Ishikawa (cell line): ENCODE data around the gene OAS3.

Source experiments
- CEBPB ChIP-seq: IDR thresholded peaks from 2 replicates; pipeline ENCODE4 v1.6.1; 2012
- CREB1 ChIP-seq: IDR thresholded peaks from 2 replicates; pipeline ENCODE4 v1.6.1; 2012; ENCODE audit warnings: low read depth
- EGR1 ChIP-seq: IDR thresholded peaks from 2 replicates; pipeline ENCODE4 v1.6.1; 2012
- EP300 ChIP-seq: IDR thresholded peaks from 2 replicates; pipeline ENCODE4 v1.6.1; 2012; ENCODE audit warnings: borderline replicate concordance
- FOXM1 ChIP-seq: IDR thresholded peaks from 2 replicates; pipeline ENCODE4 v1.6.1; 2012; ENCODE audit warnings: low read depth, borderline replicate concordance
- NFIC ChIP-seq: IDR thresholded peaks from 2 replicates; pipeline ENCODE4 v1.6.1; 2012
- RAD21 ChIP-seq: IDR thresholded peaks from 2 replicates; pipeline ENCODE4 v1.6.1; 2012; ENCODE audit warnings: low read depth
- TAF1 ChIP-seq: IDR thresholded peaks from 2 replicates; pipeline ENCODE4 v1.6.1; 2012; ENCODE audit warnings: low read depth, mild to moderate bottlenecking
- TCF12 ChIP-seq: IDR thresholded peaks from 2 replicates; pipeline ENCODE4 v1.6.1; 2012; ENCODE audit warnings: low read depth
- TEAD4 ChIP-seq: IDR thresholded peaks from 2 replicates; pipeline ENCODE4 v1.6.1; 2012
- YY1 ChIP-seq: IDR thresholded peaks from 2 replicates; pipeline ENCODE4 v1.6.1; 2012; ENCODE audit warnings: low read depth
- ZBTB7A ChIP-seq: IDR thresholded peaks from 2 replicates; pipeline ENCODE4 v1.6.1; 2012; ENCODE audit warnings: low read depth
- TF ChIP-seq, protein P1 (sequence below): IDR thresholded peaks from 2 replicates; pipeline ENCODE4 v1.6.1; 2012
- TF ChIP-seq, protein P2 (sequence below): IDR thresholded peaks from 2 replicates; pipeline ENCODE4 v1.6.1; 2012; ENCODE audit warnings: low read depth, mild to moderate bottlenecking
- TF ChIP-seq, protein P3 (sequence below): IDR thresholded peaks from 2 replicates; pipeline ENCODE4 v1.6.1; 2012

Gene OAS3

DNA sequence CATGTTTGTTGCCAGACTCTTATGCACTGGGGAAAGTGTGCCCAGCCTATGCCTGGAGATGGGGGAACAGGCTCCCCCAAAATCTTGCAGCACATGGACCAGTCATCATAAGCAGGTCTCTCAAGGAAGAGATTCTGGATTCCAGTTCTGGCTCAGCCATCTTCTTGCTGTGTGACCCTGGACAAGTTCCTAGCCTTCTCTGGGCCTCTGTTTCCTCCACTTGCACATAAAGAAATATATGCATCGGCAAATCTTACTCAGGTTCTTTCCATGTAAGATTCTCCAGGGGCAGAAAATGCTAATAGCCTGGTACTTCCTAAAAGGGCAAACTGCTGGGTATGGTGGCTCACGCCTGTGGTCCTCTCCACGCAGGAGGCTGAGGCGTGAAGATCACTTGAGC lies 7.2 kb downstream of the OAS3 start:
- TF ChIP-seq FOXM1, result no peak
- TF ChIP-seq, protein P1, sequence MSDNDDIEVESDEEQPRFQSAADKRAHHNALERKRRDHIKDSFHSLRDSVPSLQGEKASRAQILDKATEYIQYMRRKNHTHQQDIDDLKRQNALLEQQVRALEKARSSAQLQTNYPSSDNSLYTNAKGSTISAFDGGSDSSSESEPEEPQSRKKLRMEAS, result no peak
- no peak for TF ChIP-seq EP300
- TF ChIP-seq YY1, result no peak
- no peak for TF ChIP-seq EGR1

DNA sequence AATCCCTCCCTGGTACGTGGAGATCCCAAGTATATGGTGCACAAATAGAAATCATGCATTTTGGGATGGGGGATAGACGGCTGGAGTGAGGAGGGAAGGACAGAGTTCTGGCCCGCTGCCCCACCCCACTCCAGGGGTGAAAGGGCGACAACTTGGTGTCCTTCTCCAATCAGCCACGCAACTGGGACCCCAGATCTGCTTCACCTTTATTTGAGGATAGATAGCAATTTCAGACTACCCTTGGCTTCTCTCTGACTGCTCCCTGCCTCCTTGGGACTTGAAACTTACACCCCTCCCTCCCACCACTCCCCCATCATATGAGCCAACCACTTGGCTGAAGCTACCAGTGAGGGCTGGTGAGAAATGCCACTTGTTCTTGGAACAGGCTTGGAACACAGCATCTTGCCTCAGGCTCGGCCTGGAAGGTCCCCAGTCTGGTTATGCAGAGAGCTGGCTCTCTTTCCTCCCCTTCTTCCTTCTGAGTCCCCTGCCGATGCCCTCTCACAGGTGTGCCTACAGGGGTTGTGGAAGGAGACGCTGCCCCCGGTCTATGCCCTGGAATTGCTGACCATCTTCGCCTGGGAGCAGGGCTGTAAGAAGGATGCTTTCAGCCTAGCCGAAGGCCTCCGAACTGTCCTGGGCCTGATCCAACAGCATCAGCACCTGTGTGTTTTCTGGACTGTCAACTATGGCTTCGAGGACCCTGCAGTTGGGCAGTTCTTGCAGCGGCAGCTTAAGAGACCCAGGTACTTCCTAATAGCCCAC lies 8.1 kb downstream of the OAS3 start:
- TF ChIP-seq, protein P1, result no peak
- no peak for TF ChIP-seq EGR1
- TF ChIP-seq, protein P2, sequence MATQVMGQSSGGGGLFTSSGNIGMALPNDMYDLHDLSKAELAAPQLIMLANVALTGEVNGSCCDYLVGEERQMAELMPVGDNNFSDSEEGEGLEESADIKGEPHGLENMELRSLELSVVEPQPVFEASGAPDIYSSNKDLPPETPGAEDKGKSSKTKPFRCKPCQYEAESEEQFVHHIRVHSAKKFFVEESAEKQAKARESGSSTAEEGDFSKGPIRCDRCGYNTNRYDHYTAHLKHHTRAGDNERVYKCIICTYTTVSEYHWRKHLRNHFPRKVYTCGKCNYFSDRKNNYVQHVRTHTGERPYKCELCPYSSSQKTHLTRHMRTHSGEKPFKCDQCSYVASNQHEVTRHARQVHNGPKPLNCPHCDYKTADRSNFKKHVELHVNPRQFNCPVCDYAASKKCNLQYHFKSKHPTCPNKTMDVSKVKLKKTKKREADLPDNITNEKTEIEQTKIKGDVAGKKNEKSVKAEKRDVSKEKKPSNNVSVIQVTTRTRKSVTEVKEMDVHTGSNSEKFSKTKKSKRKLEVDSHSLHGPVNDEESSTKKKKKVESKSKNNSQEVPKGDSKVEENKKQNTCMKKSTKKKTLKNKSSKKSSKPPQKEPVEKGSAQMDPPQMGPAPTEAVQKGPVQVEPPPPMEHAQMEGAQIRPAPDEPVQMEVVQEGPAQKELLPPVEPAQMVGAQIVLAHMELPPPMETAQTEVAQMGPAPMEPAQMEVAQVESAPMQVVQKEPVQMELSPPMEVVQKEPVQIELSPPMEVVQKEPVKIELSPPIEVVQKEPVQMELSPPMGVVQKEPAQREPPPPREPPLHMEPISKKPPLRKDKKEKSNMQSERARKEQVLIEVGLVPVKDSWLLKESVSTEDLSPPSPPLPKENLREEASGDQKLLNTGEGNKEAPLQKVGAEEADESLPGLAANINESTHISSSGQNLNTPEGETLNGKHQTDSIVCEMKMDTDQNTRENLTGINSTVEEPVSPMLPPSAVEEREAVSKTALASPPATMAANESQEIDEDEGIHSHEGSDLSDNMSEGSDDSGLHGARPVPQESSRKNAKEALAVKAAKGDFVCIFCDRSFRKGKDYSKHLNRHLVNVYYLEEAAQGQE, result no peak
- TF ChIP-seq RAD21, result no peak
- TF ChIP-seq ZBTB7A, result no peak
- no peak for TF ChIP-seq TCF12
- TF ChIP-seq EP300, result no peak
- no peak for TF ChIP-seq CREB1
- TF ChIP-seq NFIC, result no peak
- no peak for TF ChIP-seq FOXM1
- TF ChIP-seq TAF1, result no peak
- no peak for TF ChIP-seq TEAD4
- TF ChIP-seq CEBPB, result no peak
- TF ChIP-seq YY1, result no peak
- TF ChIP-seq, protein P3, sequence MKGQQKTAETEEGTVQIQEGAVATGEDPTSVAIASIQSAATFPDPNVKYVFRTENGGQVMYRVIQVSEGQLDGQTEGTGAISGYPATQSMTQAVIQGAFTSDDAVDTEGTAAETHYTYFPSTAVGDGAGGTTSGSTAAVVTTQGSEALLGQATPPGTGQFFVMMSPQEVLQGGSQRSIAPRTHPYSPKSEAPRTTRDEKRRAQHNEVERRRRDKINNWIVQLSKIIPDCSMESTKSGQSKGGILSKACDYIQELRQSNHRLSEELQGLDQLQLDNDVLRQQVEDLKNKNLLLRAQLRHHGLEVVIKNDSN, result no peak

DNA sequence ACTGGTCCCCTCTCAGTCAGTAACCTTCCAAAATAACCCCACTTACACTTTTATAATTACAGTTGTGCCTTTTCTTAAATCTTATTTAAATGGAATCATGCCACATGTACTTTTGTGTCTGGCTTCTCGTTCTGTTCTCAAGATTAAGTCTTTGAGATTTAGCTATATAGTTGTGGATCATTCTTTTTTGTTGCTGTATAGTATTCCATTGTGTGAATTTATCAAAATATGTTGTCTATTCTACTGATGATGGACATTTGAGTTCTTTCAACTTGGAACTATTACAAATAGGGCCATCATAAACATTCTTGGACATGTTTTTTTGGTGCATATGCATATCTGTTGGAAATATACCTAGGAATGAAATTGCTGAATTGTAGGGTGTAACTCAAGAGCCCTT lies 9.0 kb downstream of the OAS3 start:
- TF ChIP-seq TCF12 (no peak), ZBTB7A (no peak), RAD21 (no peak), CREB1 (no peak), TAF1 (no peak)
- TF ChIP-seq, protein P3, result no peak

DNA sequence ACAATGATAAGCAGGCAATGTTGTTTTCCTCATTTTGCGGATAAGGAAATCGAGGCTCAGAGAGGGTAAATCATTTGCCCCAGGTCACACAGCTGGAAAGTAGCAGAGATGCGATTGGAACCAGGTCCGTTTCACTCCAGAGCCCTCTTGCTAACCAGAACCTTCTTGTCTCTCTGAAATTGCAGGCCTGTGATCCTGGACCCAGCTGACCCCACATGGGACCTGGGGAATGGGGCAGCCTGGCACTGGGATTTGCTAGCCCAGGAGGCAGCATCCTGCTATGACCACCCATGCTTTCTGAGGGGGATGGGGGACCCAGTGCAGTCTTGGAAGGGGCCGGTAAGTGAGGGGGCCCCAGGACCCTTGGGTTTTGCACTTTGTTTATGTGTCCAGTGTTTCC lies 9.5 kb downstream of the OAS3 start:
- TF ChIP-seq, protein P3, result no peak
- no peak for TF ChIP-seq CREB1
- TF ChIP-seq, protein P1, result no peak
- TF ChIP-seq FOXM1, result no peak
- no peak for TF ChIP-seq NFIC

DNA sequence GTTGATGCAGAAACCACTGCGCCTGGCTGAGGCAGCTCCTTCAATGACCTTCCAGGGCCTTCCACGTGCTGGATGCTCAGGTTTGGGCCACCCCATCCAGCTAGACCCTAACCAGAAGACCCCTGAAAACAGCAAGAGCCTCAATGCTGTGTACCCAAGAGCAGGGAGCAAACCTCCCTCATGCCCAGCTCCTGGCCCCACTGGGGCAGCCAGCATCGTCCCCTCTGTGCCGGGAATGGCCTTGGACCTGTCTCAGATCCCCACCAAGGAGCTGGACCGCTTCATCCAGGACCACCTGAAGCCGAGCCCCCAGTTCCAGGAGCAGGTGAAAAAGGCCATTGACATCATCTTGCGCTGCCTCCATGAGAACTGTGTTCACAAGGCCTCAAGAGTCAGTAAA lies 10.5 kb downstream of the OAS3 start:
- TF ChIP-seq TAF1, result no peak
- TF ChIP-seq FOXM1, result no peak
- TF ChIP-seq, protein P3, result no peak
- TF ChIP-seq CREB1, result no peak
- no peak for TF ChIP-seq NFIC
- no peak for TF ChIP-seq TEAD4
- no peak for TF ChIP-seq RAD21
- TF ChIP-seq TCF12, result no peak
- TF ChIP-seq YY1, result no peak
- TF ChIP-seq, protein P2, result no peak
- no peak for TF ChIP-seq ZBTB7A
- TF ChIP-seq, protein P1, result no peak
- TF ChIP-seq CEBPB, result no peak
- no peak for TF ChIP-seq EP300
- TF ChIP-seq EGR1, result no peak
